Measurements from ENCODE around the gene KLRF1.

Gene KLRF1

DNA sequence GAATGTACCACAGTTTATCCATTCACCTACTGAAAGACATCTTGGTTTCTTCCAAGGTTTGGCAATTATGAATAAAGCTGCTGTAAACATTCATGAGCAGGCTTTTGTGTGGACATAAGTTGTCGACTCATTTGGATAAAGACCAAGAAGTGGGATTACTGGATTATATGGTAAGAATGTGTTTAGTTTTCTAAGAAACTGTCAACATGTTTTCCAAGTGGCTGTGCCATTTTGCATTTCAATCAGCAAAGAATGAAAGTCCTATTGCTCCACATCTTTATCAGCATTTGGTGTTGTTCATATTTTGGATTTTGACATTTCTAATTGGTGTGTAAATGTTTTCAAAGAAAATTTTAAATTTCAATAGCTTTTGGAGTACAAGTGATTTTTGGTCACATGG, 27.3 kb upstream of the KLRF1 start:
- DNase-seq (ENCODE audit: low read depth in 1 of 2, low spot score in 1 of 2) = no peak
- Histone ChIP-seq H3K27me3 (ENCODE audit: insufficient read depth, poor library complexity, severe bottlenecking) (no peaks in the 10 kb centered on the region), H3K4me3 (replicated peaks; ENCODE audit: insufficient read depth, low read length) (no peak overlapping the region), H3K27ac (replicated peaks) (no peak overlapping the region)
- TF ChIP-seq GABPA (IDR thresholded peaks at IDR 0.05; ENCODE audit: low read depth) = no peak
- TF ChIP-seq SPI1 (IDR thresholded peaks at IDR 0.05; ENCODE audit: borderline replicate concordance, low read depth) = no peak
- TF ChIP-seq, protein P1, sequence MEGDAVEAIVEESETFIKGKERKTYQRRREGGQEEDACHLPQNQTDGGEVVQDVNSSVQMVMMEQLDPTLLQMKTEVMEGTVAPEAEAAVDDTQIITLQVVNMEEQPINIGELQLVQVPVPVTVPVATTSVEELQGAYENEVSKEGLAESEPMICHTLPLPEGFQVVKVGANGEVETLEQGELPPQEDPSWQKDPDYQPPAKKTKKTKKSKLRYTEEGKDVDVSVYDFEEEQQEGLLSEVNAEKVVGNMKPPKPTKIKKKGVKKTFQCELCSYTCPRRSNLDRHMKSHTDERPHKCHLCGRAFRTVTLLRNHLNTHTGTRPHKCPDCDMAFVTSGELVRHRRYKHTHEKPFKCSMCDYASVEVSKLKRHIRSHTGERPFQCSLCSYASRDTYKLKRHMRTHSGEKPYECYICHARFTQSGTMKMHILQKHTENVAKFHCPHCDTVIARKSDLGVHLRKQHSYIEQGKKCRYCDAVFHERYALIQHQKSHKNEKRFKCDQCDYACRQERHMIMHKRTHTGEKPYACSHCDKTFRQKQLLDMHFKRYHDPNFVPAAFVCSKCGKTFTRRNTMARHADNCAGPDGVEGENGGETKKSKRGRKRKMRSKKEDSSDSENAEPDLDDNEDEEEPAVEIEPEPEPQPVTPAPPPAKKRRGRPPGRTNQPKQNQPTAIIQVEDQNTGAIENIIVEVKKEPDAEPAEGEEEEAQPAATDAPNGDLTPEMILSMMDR (IDR thresholded peaks at IDR 0.05; ENCODE audit: insufficient read depth, low read length) = no peak
- TF ChIP-seq, protein P2, sequence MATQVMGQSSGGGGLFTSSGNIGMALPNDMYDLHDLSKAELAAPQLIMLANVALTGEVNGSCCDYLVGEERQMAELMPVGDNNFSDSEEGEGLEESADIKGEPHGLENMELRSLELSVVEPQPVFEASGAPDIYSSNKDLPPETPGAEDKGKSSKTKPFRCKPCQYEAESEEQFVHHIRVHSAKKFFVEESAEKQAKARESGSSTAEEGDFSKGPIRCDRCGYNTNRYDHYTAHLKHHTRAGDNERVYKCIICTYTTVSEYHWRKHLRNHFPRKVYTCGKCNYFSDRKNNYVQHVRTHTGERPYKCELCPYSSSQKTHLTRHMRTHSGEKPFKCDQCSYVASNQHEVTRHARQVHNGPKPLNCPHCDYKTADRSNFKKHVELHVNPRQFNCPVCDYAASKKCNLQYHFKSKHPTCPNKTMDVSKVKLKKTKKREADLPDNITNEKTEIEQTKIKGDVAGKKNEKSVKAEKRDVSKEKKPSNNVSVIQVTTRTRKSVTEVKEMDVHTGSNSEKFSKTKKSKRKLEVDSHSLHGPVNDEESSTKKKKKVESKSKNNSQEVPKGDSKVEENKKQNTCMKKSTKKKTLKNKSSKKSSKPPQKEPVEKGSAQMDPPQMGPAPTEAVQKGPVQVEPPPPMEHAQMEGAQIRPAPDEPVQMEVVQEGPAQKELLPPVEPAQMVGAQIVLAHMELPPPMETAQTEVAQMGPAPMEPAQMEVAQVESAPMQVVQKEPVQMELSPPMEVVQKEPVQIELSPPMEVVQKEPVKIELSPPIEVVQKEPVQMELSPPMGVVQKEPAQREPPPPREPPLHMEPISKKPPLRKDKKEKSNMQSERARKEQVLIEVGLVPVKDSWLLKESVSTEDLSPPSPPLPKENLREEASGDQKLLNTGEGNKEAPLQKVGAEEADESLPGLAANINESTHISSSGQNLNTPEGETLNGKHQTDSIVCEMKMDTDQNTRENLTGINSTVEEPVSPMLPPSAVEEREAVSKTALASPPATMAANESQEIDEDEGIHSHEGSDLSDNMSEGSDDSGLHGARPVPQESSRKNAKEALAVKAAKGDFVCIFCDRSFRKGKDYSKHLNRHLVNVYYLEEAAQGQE (IDR thresholded peaks at IDR 0.05; ENCODE audit: insufficient replicate concordance, low read depth) = no peak
- TF ChIP-seq POLR2AphosphoS5 (IDR thresholded peaks at IDR 0.05; ENCODE audit: low read depth) = no peak

DNA sequence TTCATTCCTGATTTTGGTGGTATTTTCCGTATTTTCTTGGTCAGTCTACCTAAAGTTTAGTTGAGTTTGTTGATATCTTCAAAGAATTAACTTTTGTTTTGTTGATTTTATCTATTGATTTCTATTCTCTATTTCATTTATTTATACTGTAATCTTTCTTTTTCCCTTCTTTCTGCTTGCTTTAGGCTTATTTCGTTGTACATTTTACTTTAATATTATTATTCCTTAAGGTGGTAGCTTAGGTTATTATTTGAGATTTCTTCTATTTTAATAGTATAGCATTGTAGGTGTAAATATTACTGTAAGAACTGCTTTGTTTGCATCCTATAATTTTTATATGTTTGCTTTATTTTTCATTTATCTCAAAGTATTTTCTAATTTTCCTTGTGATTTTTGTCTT, 21.4 kb upstream of the KLRF1 start:
- Histone ChIP-seq H3K27ac (replicated peaks) (no peak overlapping the region), H3K27me3 (ENCODE audit: insufficient read depth, poor library complexity, severe bottlenecking) (no peaks in the 10 kb centered on the region), H3K4me3 (replicated peaks; ENCODE audit: insufficient read depth, low read length) (no peak overlapping the region)
- TF ChIP-seq POLR2AphosphoS5 (IDR thresholded peaks at IDR 0.05; ENCODE audit: low read depth) = no peak
- TF ChIP-seq, protein P1 (IDR thresholded peaks at IDR 0.05; ENCODE audit: insufficient read depth, low read length) = no peak
- no peak for TF ChIP-seq SPI1 (IDR thresholded peaks at IDR 0.05; ENCODE audit: borderline replicate concordance, low read depth)
- TF ChIP-seq, protein P2 (IDR thresholded peaks at IDR 0.05; ENCODE audit: insufficient replicate concordance, low read depth) = no peak
- no peak for TF ChIP-seq GABPA (IDR thresholded peaks at IDR 0.05; ENCODE audit: low read depth)
- DNase-seq (ENCODE audit: low read depth in 1 of 2, low spot score in 1 of 2) = no peak

DNA sequence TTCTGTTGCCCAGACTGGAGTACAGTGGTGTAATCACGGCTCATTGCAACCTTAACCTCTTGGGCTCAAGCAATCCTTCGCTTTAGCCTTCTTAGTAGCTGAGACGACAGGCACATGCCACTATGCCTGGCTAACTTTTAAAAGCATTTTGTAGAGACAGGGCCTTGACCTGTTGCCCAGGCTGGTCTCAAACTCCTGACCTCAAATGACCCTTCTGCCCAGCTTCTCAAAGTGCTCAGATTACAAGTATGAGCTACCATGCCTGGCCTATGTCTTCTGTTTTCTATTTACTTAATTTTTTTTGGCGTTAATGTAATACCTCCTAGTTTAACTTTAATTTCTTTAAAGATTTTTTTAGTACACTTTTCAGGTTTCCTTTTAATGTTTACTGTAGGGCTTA, 20.6 kb upstream of the KLRF1 start:
- no peak overlapping the region for H3K4me3 ChIP-seq (replicated peaks; ENCODE audit: insufficient read depth, low read length)
- DNase-seq (ENCODE audit: low read depth in 1 of 2, low spot score in 1 of 2) = no peak
- H3K27me3 ChIP-seq (ENCODE audit: insufficient read depth, poor library complexity, severe bottlenecking) = no peaks in the 10 kb centered on the region
- TF ChIP-seq POLR2AphosphoS5 (IDR thresholded peaks at IDR 0.05; ENCODE audit: low read depth) (no peak), GABPA (IDR thresholded peaks at IDR 0.05; ENCODE audit: low read depth) (no peak), SPI1 (IDR thresholded peaks at IDR 0.05; ENCODE audit: borderline replicate concordance, low read depth) (no peak)
- TF ChIP-seq, protein P2 (IDR thresholded peaks at IDR 0.05; ENCODE audit: insufficient replicate concordance, low read depth) = no peak
- H3K27ac ChIP-seq (replicated peaks) = no peak overlapping the region
